Lung (tissue), 16 donors: ENCODE results near the gene HNMT. TPM values are rescaled to one million over a fixed set of nuclear protein-coding genes. Genes with fewer than 3 reads are reported as not detected.
"Not testable (repeated sequence)": the region's sequence is repeated elsewhere in the genome, so short reads cannot be mapped to it uniquely, and the experiment has no call there.

Source experiments
- ATAC-seq: fragments of 200-7000 bp; cut with Tn5 transposase; one replicate; pipeline ENCODE4 v1.9.1; 2020; ENCODE audit warnings: moderate number of reproducible peaks; ENCODE audit not compliant: insufficient read depth, low FRiP score
- DNase-seq, 3 donors: peaks; one replicate each; pipeline ENCODE4 v3.0.0-alpha.2; 2013 to 2017
- H3K27ac ChIP-seq, 2 donors: one replicate each; pipeline ENCODE4 v1.5.1; 2013; ENCODE audit warnings: mild to moderate bottlenecking in 2 of 2, moderate library complexity in 2 of 2, control low read depth in 1 of 2, inconsistent platforms in 1 of 2, low read depth in 1 of 2, low read length in 1 of 2
- H3K27me3 ChIP-seq, 3 donors: one replicate each; pipeline ENCODE4 v1.5.1; 2013; ENCODE audit warnings: low read length in 2 of 3; ENCODE audit not compliant: control insufficient read depth in 3 of 3, insufficient read depth in 3 of 3
- H3K36me3 ChIP-seq, 4 donors: one replicate each; pipeline ENCODE4 v1.5.1; 2013; ENCODE audit warnings: low read length in 4 of 4, mild to moderate bottlenecking in 1 of 4, moderate library complexity in 1 of 4; ENCODE audit not compliant: control insufficient read depth in 4 of 4, insufficient read depth in 4 of 4
- H3K4me1 ChIP-seq, 5 donors: one replicate each; pipeline ENCODE4 v1.5.1; 2013; ENCODE audit warnings: low read length in 5 of 5, mild to moderate bottlenecking in 2 of 5, moderate library complexity in 1 of 5; ENCODE audit not compliant: control insufficient read depth in 5 of 5, insufficient read depth in 5 of 5
- H3K4me3 ChIP-seq: one replicate; pipeline ENCODE4 v1.5.1; 2013; ENCODE audit warnings: mild to moderate bottlenecking, control low read depth, moderate library complexity
- H3K9ac ChIP-seq, 2 donors: one replicate each; pipeline ENCODE4 v1.5.1; 2013; ENCODE audit warnings: low read length in 2 of 2, control low read depth in 1 of 2; ENCODE audit not compliant: insufficient read depth in 1 of 2
- H3K9me3 ChIP-seq, 4 donors: one replicate each; pipeline ENCODE4 v1.5.1; 2013; ENCODE audit warnings: low read length in 3 of 4, mild to moderate bottlenecking in 1 of 4, moderate library complexity in 1 of 4; ENCODE audit not compliant: control insufficient read depth in 4 of 4, insufficient read depth in 3 of 4
- CTCF ChIP-seq: IDR thresholded peaks from 2 replicates; pipeline ENCODE4 v1.5.1; 2012; ENCODE audit warnings: mild to moderate bottlenecking; ENCODE audit errors: control extremely low read depth, extremely low read depth
- WGBS, 2 donors: extraction: QIAGEN DNeasy Blood & Tissue Kit; methylation state at CpG; one replicate each; pipeline ENCODE4 v1.1.7; 2013; 5-methylcytosine and 5-hydroxymethylcytosine counted together
- long read RNA-seq, 5 donors: transcript quantifications; one replicate each; lab custom pipeline, GENCODE V29; 2026
- polyA plus RNA-seq, 2 donors: library from polyadenylated mRNA; stranded (reverse); fragments of 200-250 nt; gene quantifications; one replicate each; pipeline ENCODE4 v1.2.1, GENCODE V29; 2013
- total RNA-seq, 2 donors: library from RNA; depleted of rRNA in 1 of 2; stranded (reverse); fragments of >200 nt in 1 of 2; gene quantifications; one replicate each; pipeline ENCODE4 v1.2.1, GENCODE V29; 2014 to 2021
- donor health status: control.
- donor health status: control.
- donor health status: Bipolar disorder and iron deficiency.
- donor health status: healthy.
- donor health status: DM: yes; HTN: yes; CAD: no.

The HNMT gene
- 100 to 1,000 TPM in 1 of 2 donors, 10 to 100 TPM in 1; 45.9 to 135 TPM for total RNA-seq
- 10 to 100 TPM; 62.2 to 91.8 TPM for polyA plus RNA-seq
- long read RNA-seq, donor 1, transcript HNMT-202 (6 exons, 3,295 nt): major isoform, 30 of 36 reads
- long read RNA-seq, donor 1, transcript HNMT-201 (2 exons, 504 nt): minor isoform, 5 of 36 reads
- long read RNA-seq, donor 1, partial matches to known transcripts: 0 of 36 reads
- long read RNA-seq, donor 1, other reads (novel, unspliced or antisense): 0 of 36 reads
- long read RNA-seq, donor 2, transcript HNMT-202 (6 exons, 3,295 nt): major isoform, 8 of 15 reads
- long read RNA-seq, donor 2, partial matches to known transcripts: 6 of 15 reads
- long read RNA-seq, donor 2, other reads (novel, unspliced or antisense): 0 of 15 reads
- long read RNA-seq, donor 3, transcript HNMT-201 (2 exons, 504 nt): minor isoform, 8 of 26 reads
- long read RNA-seq, donor 3, transcript HNMT-202 (6 exons, 3,295 nt): major isoform, 11 of 26 reads
- long read RNA-seq, donor 3, partial matches to known transcripts: 6 of 26 reads
- long read RNA-seq, donor 3, other reads (novel, unspliced or antisense): 0 of 26 reads
- long read RNA-seq, donor 4, transcript HNMT-202 (6 exons, 3,295 nt): major isoform, 6 of 7 reads
- long read RNA-seq, donor 4, partial matches to known transcripts: 0 of 7 reads
- long read RNA-seq, donor 4, other reads (novel, unspliced or antisense): 0 of 7 reads
- long read RNA-seq, donor 5, transcript HNMT-202 (6 exons, 3,295 nt): major isoform, 29 of 38 reads
- long read RNA-seq, donor 5, transcript HNMT-201 (2 exons, 504 nt): minor isoform, 7 of 38 reads
- long read RNA-seq, donor 5, partial matches to known transcripts: 0 of 38 reads
- long read RNA-seq, donor 5, other reads (novel, unspliced or antisense): 0 of 38 reads

DNA sequence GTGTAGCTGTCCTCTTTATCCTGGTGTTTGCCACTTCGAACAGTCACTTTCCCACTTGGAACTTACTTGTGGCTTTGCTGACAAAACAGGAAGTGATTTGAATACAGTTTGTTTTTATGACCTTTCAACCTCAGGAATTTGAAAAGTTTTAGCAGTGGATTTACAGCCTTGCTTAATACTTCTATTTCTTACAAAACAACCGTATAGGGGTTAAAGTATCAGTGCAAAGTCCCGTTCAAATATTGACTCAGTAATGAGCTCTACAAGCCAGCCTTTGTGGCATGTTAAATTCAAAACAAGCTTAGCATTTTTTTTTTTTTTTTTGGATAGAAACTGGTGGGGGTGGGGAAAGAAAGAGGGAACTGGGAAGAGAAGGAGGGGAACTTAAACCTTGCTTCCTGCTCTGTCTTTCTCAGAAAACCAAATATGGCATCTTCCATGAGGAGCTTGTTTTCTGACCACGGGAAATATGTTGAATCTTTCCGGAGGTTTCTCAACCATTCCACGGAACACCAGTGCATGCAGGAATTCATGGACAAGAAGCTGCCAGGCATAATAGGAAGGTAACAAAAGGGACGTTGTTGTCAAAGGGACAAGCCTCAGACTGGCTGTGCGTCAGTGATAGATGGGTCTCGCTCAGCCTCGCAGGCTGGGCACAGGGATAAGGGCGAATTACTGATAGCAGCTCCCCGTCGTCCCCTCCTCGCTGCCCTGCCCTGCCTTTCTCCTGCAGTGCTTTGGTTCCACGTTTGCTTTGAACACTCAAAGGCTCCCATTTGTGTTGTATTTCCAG is at the start of gene HNMT:
TSS of gene HNMT (plus strand) at position 408 of the 793 bp plus-strand sequence. CDS start at position 427, 19 bp downstream.
- peaks cover 0 to 6% (median 0%) of the 10 kb centered on the region in 4 donors for H3K36me3 ChIP-seq
- WGBS, 2 donors: 6 to 12% methylated on average over 15 of the region's 15 CpGs
- H3K4me1 ChIP-seq: peaks cover 0 to 39% (median 12%) of the 10 kb centered on the region in 5 donors
- ATAC-seq (peak; percentile 48), DNase-seq (peak; percentile 60 to 89 (median 88))
- peak within 1 kb of the TSS; percentile 37 to 97 for H3K9ac ChIP-seq
- peak within 1 kb of the TSS; percentile 45 to 89 for H3K27ac ChIP-seq
- H3K27me3 ChIP-seq: no peaks in the 10 kb centered on the region
- H3K4me3 ChIP-seq: peak within 1 kb of the TSS; percentile 36
- no peaks in the 10 kb centered on the region for H3K9me3 ChIP-seq
- TF ChIP-seq CTCF: no peak

GRCh38 chr2:137921105-137921880 is 43.0 kb upstream of the HNMT start:
- Histone ChIP-seq H3K4me3 (no peak overlapping the region), H3K9ac (no peak overlapping the region), H3K9me3 (no peaks in the 10 kb centered on the region), H3K27ac (no peak overlapping the region), H3K4me1 (no peaks in the 10 kb centered on the region), H3K36me3 (no peaks in the 10 kb centered on the region), H3K27me3 (no peaks in the 10 kb centered on the region)
- 62 to 68% methylated on average over 2 of the region's 2 CpGs for WGBS, 2 donors
- no peak for TF ChIP-seq CTCF
- ATAC-seq: no peak
- DNase-seq: no peak

DNA sequence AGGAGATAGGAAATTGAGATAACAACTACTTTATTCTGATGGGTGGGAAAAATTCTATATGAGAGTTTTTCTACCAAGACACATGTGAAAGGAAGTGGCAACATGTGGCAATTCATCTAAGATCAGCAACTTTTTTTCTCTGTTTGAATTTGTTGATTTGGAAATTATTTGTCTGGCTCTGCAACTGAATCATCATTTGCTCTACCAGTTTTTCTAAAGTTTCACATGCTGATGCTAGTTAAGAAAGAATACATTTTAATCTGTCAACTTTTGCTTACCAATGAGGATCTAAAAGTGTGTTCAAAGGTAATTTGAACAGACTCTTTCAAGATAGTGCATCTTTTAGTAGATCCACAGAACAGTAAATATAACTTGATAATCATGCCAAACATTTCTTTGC is 42.1 kb upstream of the HNMT start:
- H3K36me3 ChIP-seq, DNase-seq, H3K4me3 ChIP-seq, H3K9me3 ChIP-seq, H3K9ac ChIP-seq, H3K27ac ChIP-seq, H3K4me1 ChIP-seq, H3K27me3 ChIP-seq, ATAC-seq: not testable (repeated sequence)
